ENCODE data around the gene FAM13B.

DNA sequence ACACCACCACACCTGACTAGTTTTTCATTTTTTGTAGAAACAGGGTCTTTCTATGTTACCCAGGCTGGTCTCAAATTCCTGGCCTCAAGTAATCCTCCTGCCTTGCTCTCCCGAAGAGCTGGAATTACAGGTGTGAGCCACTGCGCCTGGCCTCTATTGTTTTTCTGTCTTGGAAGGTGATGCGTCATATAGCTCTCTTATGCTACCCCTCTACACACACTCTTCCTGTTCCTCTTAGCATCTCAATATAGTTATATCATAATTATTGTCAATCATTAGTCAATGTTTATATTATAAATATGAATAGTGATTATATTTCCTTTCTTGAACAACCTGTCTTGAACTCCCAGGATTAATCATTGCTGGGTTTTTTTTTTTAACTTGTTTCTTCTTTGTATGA, 136.3 kb downstream of the FAM13B start:
- TF ChIP-seq CTCF (IDR thresholded peaks at IDR 0.05) (no peak), POLR2A (IDR thresholded peaks at IDR 0.05) (no peak)
